HG02642 (cell line): ENCODE data around the gene ZGPAT.

Experiments used
- ATAC-seq: cut with Tn5 transposase; IDR thresholded peaks from one replicate; pipeline ENCODE4 v1.9.1; 2021; ENCODE audit warnings: mild to moderate bottlenecking; ENCODE audit not compliant: unreplicated experiment, poor library complexity

The ZGPAT gene

GRCh38 chr20:63732118-63733095, 24.6 kb downstream of the ZGPAT start:
- ATAC-seq = no peak

GRCh38 chr20:63733117-63733516, 25.3 kb downstream of the ZGPAT start:
- no peak for ATAC-seq

- no peak for ATAC-seq
These were observed 25.8 kb downstream of the ZGPAT start for GRCh38 chr20:63733579-63734081.

- no peak for ATAC-seq
These were observed 26.5 kb downstream of the ZGPAT start for GRCh38 chr20:63734111-63734945.

GRCh38 chr20:63734946-63735858, 27.4 kb downstream of the ZGPAT start:
- ATAC-seq = no peak

- ATAC-seq = no peak
These were observed 28.2 kb downstream of the ZGPAT start, which contains the start of gene LIME1 for GRCh38 chr20:63735859-63736718. Gene LIME1 (plus strand): TSS chr20:63736664. CDS start chr20:63737550, 886 bp downstream.

GRCh38 chr20:63736893-63737694, 29.3 kb downstream of the ZGPAT start:
- ATAC-seq = no peak

- no peak for ATAC-seq
These were observed 29.8 kb downstream of the ZGPAT start for GRCh38 chr20:63737695-63737944.

- ATAC-seq = no peak
These were observed 30.3 kb downstream of the ZGPAT start for GRCh38 chr20:63737945-63738686.

GRCh38 chr20:63738687-63739129, 30.9 kb downstream of the ZGPAT start:
- ATAC-seq = no peak

GRCh38 chr20:63739130-63740069, 31.6 kb downstream of the ZGPAT start, which contains the start of gene SLC2A4RG:
Gene SLC2A4RG (plus strand): TSS chr20:63739776. CDS start chr20:63739913, 137 bp downstream.
- ATAC-seq = peak; percentile 53

GRCh38 chr20:63740070-63740626, 32.3 kb downstream of the ZGPAT start:
- peak; percentile 12 for ATAC-seq

GRCh38 chr20:63740627-63741353, 33.0 kb downstream of the ZGPAT start:
- ATAC-seq = no peak

- no peak for ATAC-seq
These were observed 33.5 kb downstream of the ZGPAT start for GRCh38 chr20:63741354-63741675.

GRCh38 chr20:63741676-63742380, 34.0 kb downstream of the ZGPAT start:
- no peak for ATAC-seq
